K562 (cell line): ENCODE measurements around the gene WDR1. TPM values are rescaled to one million over a fixed set of nuclear protein-coding genes. Genes with fewer than 3 reads are reported as not detected.

ENCODE experiments used
- ESRRB ChIP-seq: fragments of 250-450 bp; sonication (Bioruptor Pico); IDR thresholded peaks from 2 replicates; pipeline ENCODE4 v1.5.0; 2020; ENCODE audit warnings: mild to moderate bottlenecking, moderate library complexity, borderline replicate concordance
- HLTF ChIP-seq: fragments of 450-650 bp; IDR thresholded peaks from 2 replicates; pipeline ENCODE4 v1.6.1; 2016
- KDM5B ChIP-seq: fragments of 200-600 bp; sonication (generic); IDR thresholded peaks from 2 replicates; pipeline ENCODE4 v1.6.1; 2012; ENCODE audit warnings: low read depth, mild to moderate bottlenecking, moderate library complexity, low read length, control low read depth, inconsistent platforms; ENCODE audit not compliant: insufficient replicate concordance
- KLF6 ChIP-seq: fragments of 250-450 bp; sonication (Bioruptor Pico); IDR thresholded peaks from 2 replicates; pipeline ENCODE4 v1.4.0; 2020; ENCODE audit warnings: mild to moderate bottlenecking, moderate library complexity, borderline replicate concordance
- POLR2G ChIP-seq: fragments of 200-400 bp; formaldehyde crosslinking; IDR thresholded peaks from 2 replicates; pipeline ENCODE4 v1.6.1; 2017; ENCODE audit warnings: low read depth, mild to moderate bottlenecking, antibody characterized with exemption, low read length, moderate library complexity
- ZNF277 ChIP-seq: fragments of 250-450 bp; sonication (Bioruptor Pico); IDR thresholded peaks from 2 replicates; pipeline ENCODE4 v1.8.0; 2022; ENCODE audit warnings: inconsistent platforms, mild to moderate bottlenecking, moderate library complexity, borderline replicate concordance
- ZNF407 ChIP-seq: fragments of 450-650 bp; IDR thresholded peaks from 2 replicates; pipeline ENCODE4 v1.6.1; 2016; ENCODE audit warnings: low read depth
- ZNF76 ChIP-seq: fragments of 250-450 bp; sonication (Bioruptor Pico); IDR thresholded peaks from 2 replicates; pipeline ENCODE4 v1.4.0; 2020; ENCODE audit warnings: mild to moderate bottlenecking, moderate library complexity, borderline replicate concordance
- polyA plus RNA-seq, 8 experiments: library from polyadenylated mRNA; depleted of rRNA in 4 of 8; stranded (reverse) in 5 of 8; unstranded in 3 of 8; fragments of >200 nt; fragmentation: Nextera tagmentation in 2 of 8; fragmentation: Illumina TruSeq in 1 of 8; extraction: Ambion mirVana in 2 of 8; extraction: Trizol in 1 of 8; gene quantifications; 2 replicates each; pipeline versions ENCODE4 v1.2.1 to v1.2.3, GENCODE V29; 2011 to 2014; ENCODE audit warnings: inconsistent platforms in 1 of 8, missing spikeins in 1 of 8
- total RNA-seq, 7 experiments: library from RNA; depleted of rRNA in 6 of 7; stranded (reverse); fragments of >200 nt in 6 of 7; fragmentation: Illumina TruSeq in 2 of 7; extraction: Trizol in 2 of 7; gene quantifications; 2 replicates each; pipeline versions ENCODE4 v1.2.1 to v1.2.3, GENCODE V29; 2011 to 2021; ENCODE audit warnings: low replicate concordance in 1 of 7

The WDR1 gene
- total and polyA plus RNA-seq, 9 of the 15 experiments (the other 6 are each of a cell fraction or from before 2014, with no cell fraction given), result 16.1 to 213 (median 125) TPM

GRCh38 chr4:10118048-10119004 lies 1.7 kb upstream of the WDR1 start (continued):
- TF ChIP-seq ESRRB (CRISPR knock-in tag), result no peak
- no peak for TF ChIP-seq ZNF76 (CRISPR knock-in tag)
- no peak for TF ChIP-seq HLTF
- peak; percentile 1 for TF ChIP-seq KDM5B
- no peak for TF ChIP-seq ZNF407
- no peak for TF ChIP-seq KLF6
- no peak for TF ChIP-seq ZNF277
- TF ChIP-seq POLR2G, result peak; percentile 71
